ENCODE results near the gene KRTAP6-2. TPM values are rescaled to one million over a fixed set of nuclear protein-coding genes. Genes with fewer than 3 reads are reported as not detected.

KRTAP6-2 gene
- not detected for polyA plus RNA-seq

- peaks cover 0 to 2% (median 0%) of the 10 kb centered on the region in 3 donors for H3K4me1 Mint-ChIP-seq
- H3K4me3 Mint-ChIP-seq = no peak within 1 kb of the TSS
- no peaks in the 10 kb centered on the region for H3K36me3 Mint-ChIP-seq
- no peak within 1 kb of the TSS for H3K27ac Mint-ChIP-seq
- H3K9me3 Mint-ChIP-seq = peaks cover 5 to 22% (median 6%) of the 10 kb centered on the region in 3 donors
- no peaks in the 10 kb centered on the region for H3K27me3 Mint-ChIP-seq
Measured at GRCh38 chr21:30598802-30599201, at the start of gene KRTAP6-2. Gene KRTAP6-2 (minus strand): TSS chr21:30598902. CDS start chr21:30598874, 28 bp downstream.

GRCh38 chr21:30646904-30647414, 48.3 kb upstream of the KRTAP6-2 start:
- no peak overlapping the region for H3K4me3 Mint-ChIP-seq
- no peak overlapping the region for H3K27ac Mint-ChIP-seq
- H3K4me1 Mint-ChIP-seq = no peaks in the 10 kb centered on the region
- H3K36me3 Mint-ChIP-seq = no peaks in the 10 kb centered on the region
- no peaks in the 10 kb centered on the region for H3K27me3 Mint-ChIP-seq
- H3K9me3 Mint-ChIP-seq = peaks cover 3 to 19% (median 5%) of the 10 kb centered on the region in 3 donors

GRCh38 chr21:30642564-30642963, 43.9 kb upstream of the KRTAP6-2 start, which contains the start of gene KRTAP20-3:
Gene KRTAP20-3 (plus strand): TSS chr21:30642864.
- Mint-ChIP-seq H3K4me3 (no peak within 1 kb of the TSS), H3K9me3 (peaks cover 3 to 7% (median 5%) of the 10 kb centered on the region in 3 donors), H3K4me1 (no peaks in the 10 kb centered on the region), H3K27me3 (no peaks in the 10 kb centered on the region), H3K36me3 (peaks cover 2% of the 10 kb centered on the region), H3K27ac (no peak within 1 kb of the TSS)

- no peak overlapping the region for H3K4me3 Mint-ChIP-seq
Measured at GRCh38 chr21:30638686-30639085, 40.0 kb upstream of the KRTAP6-2 start.

GRCh38 chr21:30634906-30635305, 36.2 kb upstream of the KRTAP6-2 start, which contains the start of gene KRTAP20-2:
Gene KRTAP20-2 (plus strand): TSS chr21:30635206. CDS start chr21:30635264, 58 bp downstream.
- H3K4me3 Mint-ChIP-seq = no peak within 1 kb of the TSS
- H3K27me3 Mint-ChIP-seq = no peaks in the 10 kb centered on the region
- H3K4me1 Mint-ChIP-seq = no peaks in the 10 kb centered on the region
- H3K9me3 Mint-ChIP-seq = peaks cover 3 to 5% (median 3%) of the 10 kb centered on the region in 3 donors
- no peak within 1 kb of the TSS for H3K27ac Mint-ChIP-seq
- H3K36me3 Mint-ChIP-seq = peaks cover 2% of the 10 kb centered on the region

More at GRCh38 chr21:30638686-30639085, 40.0 kb upstream of the KRTAP6-2 start:
- Mint-ChIP-seq H3K27me3 (no peaks in the 10 kb centered on the region), H3K9me3 (peaks cover 0 to 5% (median 5%) of the 10 kb centered on the region in 3 donors), H3K27ac (no peak overlapping the region), H3K4me1 (no peaks in the 10 kb centered on the region), H3K36me3 (peaks cover 2% of the 10 kb centered on the region)

- Mint-ChIP-seq H3K4me1 (peaks cover 0 to 2% (median 0%) of the 10 kb centered on the region in 3 donors), H3K27me3 (no peaks in the 10 kb centered on the region), H3K4me3 (no peak overlapping the region), H3K9me3 (peaks cover 5 to 8% (median 6%) of the 10 kb centered on the region in 3 donors), H3K27ac (no peak overlapping the region), H3K36me3 (no peaks in the 10 kb centered on the region)
Measured at GRCh38 chr21:30629200-30629599, 30.5 kb upstream of the KRTAP6-2 start.

GRCh38 chr21:30628109-30628508, 29.4 kb upstream of the KRTAP6-2 start:
- H3K4me1 Mint-ChIP-seq = peaks cover 0 to 2% (median 0%) of the 10 kb centered on the region in 3 donors

GRCh38 chr21:30625449-30626165, 26.9 kb upstream of the KRTAP6-2 start:
- Mint-ChIP-seq H3K4me1 (peaks cover 0 to 2% (median 0%) of the 10 kb centered on the region in 3 donors), H3K4me3 (no peak overlapping the region), H3K27ac (no peak overlapping the region), H3K27me3 (no peaks in the 10 kb centered on the region), H3K9me3 (peaks cover 0 to 8% (median 7%) of the 10 kb centered on the region in 3 donors), H3K36me3 (no peaks in the 10 kb centered on the region)

More at GRCh38 chr21:30628109-30628508, 29.4 kb upstream of the KRTAP6-2 start:
- no peaks in the 10 kb centered on the region for H3K36me3 Mint-ChIP-seq
- H3K4me3 Mint-ChIP-seq = no peak overlapping the region
- H3K27me3 Mint-ChIP-seq = no peaks in the 10 kb centered on the region
- H3K27ac Mint-ChIP-seq = no peak overlapping the region
- H3K9me3 Mint-ChIP-seq = peaks cover 5 to 8% (median 7%) of the 10 kb centered on the region in 3 donors

- Mint-ChIP-seq H3K27ac (no peak overlapping the region), H3K36me3 (no peaks in the 10 kb centered on the region), H3K27me3 (no peaks in the 10 kb centered on the region), H3K9me3 (peaks cover 0 to 9% (median 8%) of the 10 kb centered on the region in 3 donors), H3K4me1 (peaks cover 0 to 2% (median 0%) of the 10 kb centered on the region in 3 donors), H3K4me3 (no peak overlapping the region)
Measured at GRCh38 chr21:30623362-30623761, 24.7 kb upstream of the KRTAP6-2 start.

- Mint-ChIP-seq H3K4me3 (no peak within 1 kb of the TSS), H3K9me3 (peaks cover 0 to 6% (median 2%) of the 10 kb centered on the region in 3 donors), H3K4me1 (peaks cover 0 to 2% (median 0%) of the 10 kb centered on the region in 3 donors), H3K36me3 (no peaks in the 10 kb centered on the region), H3K27ac (peak within 1 kb of the TSS in 1 of 3 donors; percentile 17), H3K27me3 (no peaks in the 10 kb centered on the region)
Measured at GRCh38 chr21:30620522-30620921, 21.8 kb upstream of the KRTAP6-2 start, which contains the start of gene KRTAP20-4. Gene KRTAP20-4 (plus strand): TSS chr21:30620627.

- H3K9me3 Mint-ChIP-seq = peaks cover 1 to 6% (median 2%) of the 10 kb centered on the region in 3 donors
- H3K36me3 Mint-ChIP-seq = no peaks in the 10 kb centered on the region
- H3K27me3 Mint-ChIP-seq = no peaks in the 10 kb centered on the region
- peak overlapping the region in 1 of 3 donors; percentile 17 for H3K27ac Mint-ChIP-seq
- H3K4me3 Mint-ChIP-seq = no peak overlapping the region
- peaks cover 0 to 2% (median 0%) of the 10 kb centered on the region in 3 donors for H3K4me1 Mint-ChIP-seq
Measured at GRCh38 chr21:30620080-30620479, 21.4 kb upstream of the KRTAP6-2 start.

GRCh38 chr21:30616125-30616524, 17.4 kb upstream of the KRTAP6-2 start, which contains the start of gene KRTAP20-1:
Gene KRTAP20-1 (plus strand): TSS chr21:30616425. CDS start chr21:30616455, 30 bp downstream.
- no peak within 1 kb of the TSS for H3K4me3 Mint-ChIP-seq
- peaks cover 0 to 3% (median 3%) of the 10 kb centered on the region in 3 donors for H3K9me3 Mint-ChIP-seq
- no peaks in the 10 kb centered on the region for H3K27me3 Mint-ChIP-seq
- H3K27ac Mint-ChIP-seq = no peak within 1 kb of the TSS
- H3K4me1 Mint-ChIP-seq = no peaks in the 10 kb centered on the region
- H3K36me3 Mint-ChIP-seq = no peaks in the 10 kb centered on the region

- Mint-ChIP-seq H3K4me3 (no peak overlapping the region), H3K4me1 (no peaks in the 10 kb centered on the region), H3K36me3 (no peaks in the 10 kb centered on the region), H3K9me3 (peaks cover 1 to 10% (median 8%) of the 10 kb centered on the region in 3 donors), H3K27me3 (no peaks in the 10 kb centered on the region), H3K27ac (no peak overlapping the region)
Measured at GRCh38 chr21:30615199-30615598, 16.5 kb upstream of the KRTAP6-2 start.

GRCh38 chr21:30613836-30614235, 15.1 kb upstream of the KRTAP6-2 start, which contains the start of gene KRTAP6-1:
Gene KRTAP6-1 (minus strand): TSS chr21:30613930. CDS start chr21:30613904, 26 bp downstream.
- H3K27me3 Mint-ChIP-seq = no peaks in the 10 kb centered on the region
- peaks cover 1 to 12% (median 11%) of the 10 kb centered on the region in 3 donors for H3K9me3 Mint-ChIP-seq
- no peak within 1 kb of the TSS for H3K27ac Mint-ChIP-seq
- H3K4me3 Mint-ChIP-seq = no peak within 1 kb of the TSS
- H3K4me1 Mint-ChIP-seq = no peaks in the 10 kb centered on the region
- H3K36me3 Mint-ChIP-seq = no peaks in the 10 kb centered on the region

GRCh38 chr21:30612132-30612531, 13.4 kb upstream of the KRTAP6-2 start:
- Mint-ChIP-seq H3K27ac (no peak overlapping the region), H3K27me3 (no peaks in the 10 kb centered on the region), H3K9me3 (peaks cover 1 to 15% (median 9%) of the 10 kb centered on the region in 3 donors), H3K36me3 (no peaks in the 10 kb centered on the region), H3K4me3 (no peak overlapping the region), H3K4me1 (no peaks in the 10 kb centered on the region)

All from IgD-negative memory B cell (primary cell).